KMS-11 (cell line): Measurements from ENCODE around the gene CABLES1.

Experiments
- H2AFZ ChIP-seq: fragments of 200-600 bp; sonication (generic); 2 replicates; pipeline ENCODE4 v1.6.1; 2016; ENCODE audit warnings: antibody characterized with exemption, mixed run types, low read depth
- H3K27ac ChIP-seq: fragments of 200-600 bp; sonication (generic); 2 replicates; pipeline ENCODE4 v1.6.1; 2016; ENCODE audit warnings: mild to moderate bottlenecking, mixed run types
- H3K27me3 ChIP-seq: fragments of 200-600 bp; sonication (generic); 2 replicates; pipeline ENCODE4 v1.6.1; 2017; ENCODE audit warnings: mild to moderate bottlenecking, low read depth, mixed run types, moderate library complexity; ENCODE audit not compliant: insufficient read depth
- H3K36me3 ChIP-seq: fragments of 200-600 bp; sonication (generic); 2 replicates; pipeline ENCODE4 v1.6.1; 2017; ENCODE audit warnings: mild to moderate bottlenecking, mixed run types; ENCODE audit not compliant: insufficient read depth
- H3K4me1 ChIP-seq: fragments of 200-600 bp; sonication (generic); 2 replicates; pipeline ENCODE4 v1.6.1; 2016; ENCODE audit warnings: mild to moderate bottlenecking, low read depth, mixed run types; ENCODE audit not compliant: poor library complexity, severe bottlenecking
- H3K4me2 ChIP-seq: fragments of 200-600 bp; sonication (generic); 2 replicates; pipeline ENCODE4 v1.7.0; 2016; ENCODE audit warnings: mild to moderate bottlenecking, mixed run types
- H3K4me3 ChIP-seq: fragments of 200-600 bp; sonication (generic); IDR thresholded peaks from 2 replicates; pipeline ENCODE4 v1.6.1; 2017; ENCODE audit warnings: low read depth, low read length, mixed read lengths; ENCODE audit not compliant: insufficient read depth
- H3K79me2 ChIP-seq: fragments of 200-600 bp; sonication (generic); 2 replicates; pipeline ENCODE4 v1.6.1; 2016; ENCODE audit warnings: low read depth, mixed run types; ENCODE audit not compliant: insufficient read depth
- H3K9ac ChIP-seq: fragments of 200-600 bp; sonication (generic); 2 replicates; pipeline ENCODE4 v1.6.1; 2016; ENCODE audit warnings: mild to moderate bottlenecking, mixed run types
- H4K20me1 ChIP-seq: fragments of 200-600 bp; sonication (generic); 2 replicates; pipeline ENCODE4 v1.6.1; 2016; ENCODE audit warnings: mild to moderate bottlenecking, mixed run types; ENCODE audit not compliant: insufficient read depth
- CTCF ChIP-seq: fragments of 200-600 bp; sonication (generic); conservative IDR thresholded peaks from 2 replicates; pipeline ENCODE4 v1.6.1; 2017; ENCODE audit warnings: low read depth, mild to moderate bottlenecking, antibody characterized with exemption, low read length, moderate library complexity, mixed read lengths

CABLES1 gene

GRCh38 chr18:23099621-23100020, 35.7 kb upstream of the CABLES1 start:
- no peak overlapping the region for H3K4me2 ChIP-seq
- no peak for TF ChIP-seq CTCF
- no peak overlapping the region for H2AFZ ChIP-seq
- H3K4me1 ChIP-seq, result no peaks in the 10 kb centered on the region
- H3K9ac ChIP-seq, result no peak overlapping the region
- H3K27ac ChIP-seq, result no peak overlapping the region
- H3K36me3 ChIP-seq, result no peaks in the 10 kb centered on the region
- H3K27me3 ChIP-seq, result no peaks in the 10 kb centered on the region
- no peaks in the 10 kb centered on the region for H3K79me2 ChIP-seq
- no peaks in the 10 kb centered on the region for H4K20me1 ChIP-seq
- no peak overlapping the region for H3K4me3 ChIP-seq

GRCh38 chr18:23101861-23102432, 33.3 kb upstream of the CABLES1 start:
- Histone ChIP-seq H4K20me1 (no peaks in the 10 kb centered on the region), H3K4me3 (no peak overlapping the region), H3K79me2 (no peaks in the 10 kb centered on the region), H3K4me1 (no peaks in the 10 kb centered on the region), H2AFZ (no peak overlapping the region), H3K27ac (no peak overlapping the region), H3K9ac (no peak overlapping the region), H3K4me2 (no peak overlapping the region), H3K36me3 (no peaks in the 10 kb centered on the region), H3K27me3 (no peaks in the 10 kb centered on the region)
- TF ChIP-seq CTCF, result no peak

DNA sequence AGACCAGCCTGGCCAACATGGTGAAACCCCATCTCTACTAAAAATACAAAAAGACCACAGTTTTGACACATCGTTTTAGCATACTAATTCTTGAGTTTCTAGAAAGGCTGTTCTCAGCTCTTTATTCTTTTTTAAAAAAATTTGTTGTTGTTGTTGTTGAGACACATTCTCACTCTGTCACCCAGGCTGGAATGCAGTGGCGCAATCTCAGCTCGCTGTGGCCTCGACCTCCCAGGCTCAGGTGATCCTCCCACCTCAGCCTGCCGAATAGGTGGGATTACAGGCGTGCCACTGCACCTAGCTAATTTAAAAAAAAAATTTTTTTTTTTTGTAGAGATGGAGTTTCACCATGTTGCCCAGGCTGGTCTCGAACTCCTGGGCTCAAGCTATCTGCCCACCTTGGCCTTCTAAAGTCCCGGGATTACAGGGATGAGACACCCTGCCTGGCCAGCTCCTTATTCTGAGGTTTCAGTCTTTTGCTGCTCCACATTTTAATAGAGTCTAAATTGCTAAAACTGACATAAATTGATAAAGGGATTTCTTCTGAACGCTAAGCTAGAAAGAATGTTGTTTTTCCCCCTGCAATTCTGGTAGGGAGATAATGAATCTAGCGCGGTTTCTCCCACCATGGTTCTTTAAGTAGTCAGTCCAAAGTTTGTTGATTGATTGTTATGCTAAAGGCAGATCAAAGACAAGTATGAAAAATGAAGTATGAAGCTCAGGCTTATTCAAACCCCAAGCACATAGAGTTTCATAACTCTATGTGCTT, 32.6 kb upstream of the CABLES1 start:
- no peaks in the 10 kb centered on the region for H3K27me3 ChIP-seq
- H3K9ac ChIP-seq, result no peak overlapping the region
- H2AFZ ChIP-seq, result no peak overlapping the region
- H3K4me1 ChIP-seq, result no peaks in the 10 kb centered on the region
- no peaks in the 10 kb centered on the region for H3K79me2 ChIP-seq
- H3K27ac ChIP-seq, result no peak overlapping the region
- no peak for TF ChIP-seq CTCF
- no peaks in the 10 kb centered on the region for H4K20me1 ChIP-seq
- H3K4me3 ChIP-seq, result no peak overlapping the region
- H3K4me2 ChIP-seq, result no peak overlapping the region
- no peaks in the 10 kb centered on the region for H3K36me3 ChIP-seq

- Histone ChIP-seq H3K4me3 (no peak overlapping the region), H3K4me1 (no peaks in the 10 kb centered on the region), H2AFZ (no peak overlapping the region), H3K79me2 (no peaks in the 10 kb centered on the region), H3K4me2 (no peak overlapping the region), H3K9ac (no peak overlapping the region), H3K27ac (no peak overlapping the region), H3K27me3 (no peaks in the 10 kb centered on the region), H4K20me1 (no peaks in the 10 kb centered on the region), H3K36me3 (no peaks in the 10 kb centered on the region)
- no peak for TF ChIP-seq CTCF
Observed at GRCh38 chr18:23103449-23103848, 31.8 kb upstream of the CABLES1 start.
